HL-60 (cell line): ENCODE measurements around the gene ENOX1.

Experiments
- DNase-seq, 2 experiments: peaks; one replicate each; pipeline ENCODE4 v3.0.0-alpha.2; 2010 to 2020; ENCODE audit warnings: low read depth in 1 of 2, low spot score in 1 of 2
- H3K27ac ChIP-seq: fragments of 250-450 bp; sonication (Bioruptor Pico); replicated peaks from 2 replicates; pipeline ENCODE4 v1.5.1; 2020; ENCODE audit warnings: mild to moderate bottlenecking, moderate library complexity
- H3K27me3 ChIP-seq: fragments of 250-450 bp; sonication (Bioruptor Pico); 2 replicates; pipeline ENCODE4 v1.5.1; 2021; ENCODE audit warnings: mild to moderate bottlenecking, moderate library complexity; ENCODE audit not compliant: insufficient read depth, poor library complexity, severe bottlenecking
- H3K4me3 ChIP-seq: replicated peaks from 2 replicates; pipeline ENCODE4 v1.5.1; 2011; ENCODE audit warnings: mild to moderate bottlenecking, control low read depth, low read length; ENCODE audit not compliant: insufficient read depth
- GABPA ChIP-seq: IDR thresholded peaks from 2 replicates; pipeline ENCODE4 v1.6.1; 2012; ENCODE audit warnings: low read depth
- POLR2AphosphoS5 ChIP-seq: IDR thresholded peaks from 2 replicates; pipeline ENCODE4 v1.6.1; 2012; ENCODE audit warnings: low read depth
- SPI1 ChIP-seq: IDR thresholded peaks from 2 replicates; pipeline ENCODE4 v1.6.1; 2012; ENCODE audit warnings: low read depth, mild to moderate bottlenecking, borderline replicate concordance
- TF ChIP-seq, protein P1 (sequence below): IDR thresholded peaks from 2 replicates; pipeline ENCODE4 v1.6.1; 2012; ENCODE audit warnings: low read depth; ENCODE audit not compliant: insufficient replicate concordance
- TF ChIP-seq, protein P2 (sequence below): IDR thresholded peaks from one replicate; pipeline ENCODE4 v1.5.1; 2011; ENCODE audit warnings: low read length, control low read depth, inconsistent platforms; ENCODE audit not compliant: insufficient read depth

The ENOX1 gene

GRCh38 chr13:43246382-43246781 lies 540.4 kb downstream of the ENOX1 start:
- no peak overlapping the region for H3K27ac ChIP-seq

DNA sequence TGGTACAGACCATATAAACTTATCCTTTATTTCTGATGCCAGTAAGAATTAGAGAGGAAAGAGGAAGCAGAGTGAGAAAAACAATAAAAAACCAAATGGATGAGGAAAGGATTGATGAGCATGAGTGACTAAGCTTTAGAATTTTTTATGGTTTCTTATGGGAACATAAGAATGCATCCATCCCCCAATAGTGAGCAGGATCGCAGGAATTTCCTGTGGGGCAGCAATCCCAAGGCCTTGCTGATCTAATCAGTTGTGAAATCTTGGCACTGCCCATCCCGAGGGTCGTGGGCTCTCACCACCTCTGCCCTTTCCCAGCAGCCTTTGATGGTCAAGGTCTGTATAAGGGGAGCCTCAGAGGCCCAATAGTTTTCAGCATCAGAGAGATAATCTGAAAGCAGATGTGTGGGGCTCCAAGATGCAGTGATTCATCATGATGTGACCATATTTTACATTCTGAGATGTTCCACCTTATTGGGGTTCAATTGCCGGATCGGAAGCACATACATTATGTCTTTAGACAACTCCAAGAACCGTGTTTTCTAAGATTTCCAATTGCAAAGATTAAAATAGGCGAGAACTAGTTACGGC lies 541.3 kb downstream of the ENOX1 start:
- no peak for DNase-seq
- Histone ChIP-seq H3K27ac (no peak overlapping the region), H3K27me3 (no peaks in the 10 kb centered on the region), H3K4me3 (no peak overlapping the region)
- TF ChIP-seq GABPA (no peak), POLR2AphosphoS5 (no peak), SPI1 (no peak)
- TF ChIP-seq, protein P1, sequence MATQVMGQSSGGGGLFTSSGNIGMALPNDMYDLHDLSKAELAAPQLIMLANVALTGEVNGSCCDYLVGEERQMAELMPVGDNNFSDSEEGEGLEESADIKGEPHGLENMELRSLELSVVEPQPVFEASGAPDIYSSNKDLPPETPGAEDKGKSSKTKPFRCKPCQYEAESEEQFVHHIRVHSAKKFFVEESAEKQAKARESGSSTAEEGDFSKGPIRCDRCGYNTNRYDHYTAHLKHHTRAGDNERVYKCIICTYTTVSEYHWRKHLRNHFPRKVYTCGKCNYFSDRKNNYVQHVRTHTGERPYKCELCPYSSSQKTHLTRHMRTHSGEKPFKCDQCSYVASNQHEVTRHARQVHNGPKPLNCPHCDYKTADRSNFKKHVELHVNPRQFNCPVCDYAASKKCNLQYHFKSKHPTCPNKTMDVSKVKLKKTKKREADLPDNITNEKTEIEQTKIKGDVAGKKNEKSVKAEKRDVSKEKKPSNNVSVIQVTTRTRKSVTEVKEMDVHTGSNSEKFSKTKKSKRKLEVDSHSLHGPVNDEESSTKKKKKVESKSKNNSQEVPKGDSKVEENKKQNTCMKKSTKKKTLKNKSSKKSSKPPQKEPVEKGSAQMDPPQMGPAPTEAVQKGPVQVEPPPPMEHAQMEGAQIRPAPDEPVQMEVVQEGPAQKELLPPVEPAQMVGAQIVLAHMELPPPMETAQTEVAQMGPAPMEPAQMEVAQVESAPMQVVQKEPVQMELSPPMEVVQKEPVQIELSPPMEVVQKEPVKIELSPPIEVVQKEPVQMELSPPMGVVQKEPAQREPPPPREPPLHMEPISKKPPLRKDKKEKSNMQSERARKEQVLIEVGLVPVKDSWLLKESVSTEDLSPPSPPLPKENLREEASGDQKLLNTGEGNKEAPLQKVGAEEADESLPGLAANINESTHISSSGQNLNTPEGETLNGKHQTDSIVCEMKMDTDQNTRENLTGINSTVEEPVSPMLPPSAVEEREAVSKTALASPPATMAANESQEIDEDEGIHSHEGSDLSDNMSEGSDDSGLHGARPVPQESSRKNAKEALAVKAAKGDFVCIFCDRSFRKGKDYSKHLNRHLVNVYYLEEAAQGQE = no peak
- TF ChIP-seq, protein P2, sequence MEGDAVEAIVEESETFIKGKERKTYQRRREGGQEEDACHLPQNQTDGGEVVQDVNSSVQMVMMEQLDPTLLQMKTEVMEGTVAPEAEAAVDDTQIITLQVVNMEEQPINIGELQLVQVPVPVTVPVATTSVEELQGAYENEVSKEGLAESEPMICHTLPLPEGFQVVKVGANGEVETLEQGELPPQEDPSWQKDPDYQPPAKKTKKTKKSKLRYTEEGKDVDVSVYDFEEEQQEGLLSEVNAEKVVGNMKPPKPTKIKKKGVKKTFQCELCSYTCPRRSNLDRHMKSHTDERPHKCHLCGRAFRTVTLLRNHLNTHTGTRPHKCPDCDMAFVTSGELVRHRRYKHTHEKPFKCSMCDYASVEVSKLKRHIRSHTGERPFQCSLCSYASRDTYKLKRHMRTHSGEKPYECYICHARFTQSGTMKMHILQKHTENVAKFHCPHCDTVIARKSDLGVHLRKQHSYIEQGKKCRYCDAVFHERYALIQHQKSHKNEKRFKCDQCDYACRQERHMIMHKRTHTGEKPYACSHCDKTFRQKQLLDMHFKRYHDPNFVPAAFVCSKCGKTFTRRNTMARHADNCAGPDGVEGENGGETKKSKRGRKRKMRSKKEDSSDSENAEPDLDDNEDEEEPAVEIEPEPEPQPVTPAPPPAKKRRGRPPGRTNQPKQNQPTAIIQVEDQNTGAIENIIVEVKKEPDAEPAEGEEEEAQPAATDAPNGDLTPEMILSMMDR = no peak

More at GRCh38 chr13:43246382-43246781, 540.4 kb downstream of the ENOX1 start:
- H3K27me3 ChIP-seq = no peaks in the 10 kb centered on the region
- TF ChIP-seq GABPA (no peak), POLR2AphosphoS5 (no peak), SPI1 (no peak)
- TF ChIP-seq, protein P2 = no peak
- TF ChIP-seq, protein P1 = no peak
- no peak for DNase-seq
- no peak overlapping the region for H3K4me3 ChIP-seq

- no peak for DNase-seq
- Histone ChIP-seq H3K4me3 (no peak overlapping the region), H3K27me3 (no peaks in the 10 kb centered on the region), H3K27ac (no peak overlapping the region)
- TF ChIP-seq, protein P2 = no peak
- no peak for TF ChIP-seq GABPA
- TF ChIP-seq, protein P1 = no peak
- no peak for TF ChIP-seq SPI1
- TF ChIP-seq POLR2AphosphoS5 = no peak
Observed at GRCh38 chr13:43244481-43244880, 542.3 kb downstream of the ENOX1 start.
